IMR-90 (cell line): Measurements from ENCODE around the gene MYT1. TPM values are rescaled to one million over a fixed set of nuclear protein-coding genes. Genes with fewer than 3 reads are reported as not detected.

Experiments
- ATAC-seq: fragments of 200-7000 bp; cut with Tn5 transposase; 2 replicates; pipeline ENCODE4 v1.9.1; 2020; ENCODE audit warnings: low read depth, mild to moderate bottlenecking, moderate library complexity
- BruUV-seq: library from RNA; stranded (reverse); fragments of 400-500 nt; replicated peaks from 2 replicates; lab custom pipeline; 2021; lab: Mats Ljungman, UMichigan
- CTCF ChIA-PET: fragments of 300-600 bp; formaldehyde crosslinking; extraction: SDS; loops from one replicate; lab custom pipeline; 2021; ENCODE audit warnings: antibody characterized with exemption; lab: Yijun Ruan, JAX
- POLR2A ChIA-PET: fragments of 300-600 bp; sonication (Branson Sonifier 250); formaldehyde crosslinking; loops from one replicate; lab custom pipeline; 2022; ENCODE audit warnings: antibody characterized with exemption; ENCODE audit not compliant: unreplicated experiment; lab: Charles Lee
- DNase-seq: peaks from one replicate; pipeline ENCODE4 v3.0.0; 2013
- H2AFZ ChIP-seq: replicated peaks from 2 replicates; pipeline ENCODE3; 2013; ENCODE audit warnings: low read length, mild to moderate bottlenecking; ENCODE audit not compliant: poor library complexity
- H2AK5ac ChIP-seq: 2 replicates; pipeline ENCODE4 v1.6.1; 2013; ENCODE audit warnings: low read depth, low read length, inconsistent platforms
- H2AK9ac ChIP-seq: replicated peaks from 2 replicates; pipeline ENCODE3; 2013; ENCODE audit warnings: mild to moderate bottlenecking, low read depth, low read length, moderate library complexity; ENCODE audit not compliant: poor library complexity
- H2BK120ac ChIP-seq: 2 replicates; pipeline ENCODE4 v1.6.1; 2013; ENCODE audit warnings: low read depth, low read length, inconsistent platforms
- H2BK15ac ChIP-seq: 3 replicates; pipeline ENCODE4 v1.6.1; 2013; ENCODE audit warnings: low read depth, low read length, inconsistent platforms
- H2BK20ac ChIP-seq: 2 replicates; pipeline ENCODE4 v1.6.1; 2013; ENCODE audit warnings: low read depth, mild to moderate bottlenecking, inconsistent platforms, low read length, moderate library complexity
- H2BK5ac ChIP-seq: 2 replicates; pipeline ENCODE4 v1.6.1; 2013; ENCODE audit warnings: mild to moderate bottlenecking, low read depth, low read length, inconsistent platforms; ENCODE audit not compliant: poor library complexity, severe bottlenecking
- H3K14ac ChIP-seq: replicated peaks from 2 replicates; pipeline ENCODE4 v1.6.1; 2013; ENCODE audit warnings: low read depth, low read length, inconsistent platforms
- H3K18ac ChIP-seq: 2 replicates; pipeline ENCODE4 v1.6.1; 2013; ENCODE audit warnings: low read depth, low read length, control low read depth
- H3K23ac ChIP-seq: 2 replicates; pipeline ENCODE4 v1.6.1; 2013; ENCODE audit warnings: low read depth, low read length, inconsistent platforms
- H3K27ac ChIP-seq: 2 replicates; pipeline ENCODE4 v1.5.1; 2013; ENCODE audit warnings: mild to moderate bottlenecking, control low read depth, low read length; ENCODE audit not compliant: insufficient read depth
- H3K27me3 ChIP-seq: 2 replicates; pipeline ENCODE4 v1.6.1; 2013; ENCODE audit warnings: low read length; ENCODE audit not compliant: control insufficient read depth, insufficient read depth
- H3K36me3 ChIP-seq: 2 replicates; pipeline ENCODE4 v1.6.1; 2013; ENCODE audit warnings: low read length, mixed read lengths; ENCODE audit not compliant: control insufficient read depth, insufficient read depth
- H3K4ac ChIP-seq: 2 replicates; pipeline ENCODE4 v1.6.1; 2013; ENCODE audit warnings: low read depth, low read length, inconsistent platforms
- H3K4me1 ChIP-seq: 2 replicates; pipeline ENCODE4 v1.6.1; 2013; ENCODE audit warnings: low read length, mixed read lengths; ENCODE audit not compliant: control insufficient read depth, insufficient read depth
- H3K4me2 ChIP-seq: 2 replicates; pipeline ENCODE4 v1.6.1; 2013; ENCODE audit warnings: low read depth, mild to moderate bottlenecking, control low read depth, low read length, moderate library complexity
- H3K4me3 ChIP-seq: 2 replicates; pipeline ENCODE4 v1.5.1; 2013; ENCODE audit warnings: low read depth, mild to moderate bottlenecking, control low read depth, low read length, moderate library complexity; ENCODE audit not compliant: insufficient read depth
- H3K56ac ChIP-seq: 2 replicates; pipeline ENCODE4 v1.6.1; 2013; ENCODE audit warnings: low read length, inconsistent platforms; ENCODE audit not compliant: insufficient read depth; ENCODE audit errors: extremely low read depth
- H3K79me1 ChIP-seq, 2 experiments: 2 replicates each; pipeline ENCODE4 v1.6.1; 2013; ENCODE audit warnings: low read length in 2 of 2, inconsistent platforms in 1 of 2, low read depth in 1 of 2
- H3K9ac ChIP-seq: 2 replicates; pipeline ENCODE4 v1.6.1; 2013; ENCODE audit warnings: low read depth, low read length, control low read depth
- H3K9me1 ChIP-seq: 2 replicates; pipeline ENCODE4 v1.6.1; 2013; ENCODE audit warnings: low read length, inconsistent platforms; ENCODE audit not compliant: insufficient read depth
- H3K9me3 ChIP-seq: 2 replicates; pipeline ENCODE4 v1.6.1; 2013; ENCODE audit warnings: low read length; ENCODE audit not compliant: control insufficient read depth, insufficient read depth
- H4K20me1 ChIP-seq: 2 replicates; pipeline ENCODE4 v1.6.1; 2013; ENCODE audit warnings: low read length, inconsistent platforms; ENCODE audit not compliant: insufficient read depth
- H4K5ac ChIP-seq: 2 replicates; pipeline ENCODE4 v1.6.1; 2013; ENCODE audit warnings: mild to moderate bottlenecking, low read depth, low read length, control low read depth
- H4K8ac ChIP-seq, 2 experiments: 2 replicates each; pipeline ENCODE4 v1.6.1; 2013; ENCODE audit warnings: low read depth in 2 of 2, low read length in 2 of 2, control low read depth in 1 of 2, inconsistent platforms in 1 of 2
- H4K91ac ChIP-seq: 2 replicates; pipeline ENCODE4 v1.6.1; 2013; ENCODE audit warnings: low read depth, low read length, inconsistent platforms; ENCODE audit not compliant: insufficient read depth
- BHLHE40 ChIP-seq: fragments of 150-350 bp; IDR thresholded peaks from 2 replicates; pipeline ENCODE4 v1.6.1; 2016; ENCODE audit warnings: mild to moderate bottlenecking, low read depth, low read length
- CEBPB ChIP-seq: IDR thresholded peaks from 2 replicates; pipeline ENCODE4 v1.6.1; 2012; ENCODE audit warnings: low read depth, low read length, improper control_type of control experiment
- CHD1 ChIP-seq: IDR thresholded peaks from 2 replicates; pipeline ENCODE4 v1.6.1; 2012; ENCODE audit warnings: low read depth, low read length, improper control_type of control experiment
- RAD21 ChIP-seq: IDR thresholded peaks from 2 replicates; pipeline ENCODE4 v1.6.1; 2012; ENCODE audit warnings: low read length, improper control_type of control experiment
- RFX5 ChIP-seq: IDR thresholded peaks from 2 replicates; pipeline ENCODE4 v1.8.0; 2012; ENCODE audit warnings: low read depth, mild to moderate bottlenecking, low read length, moderate library complexity
- WGBS, 2 experiments: methylation state at CpG; one replicate each; pipeline versions ENCODE4 v1.1.5 to v1.1.7; 2013; ENCODE audit warnings: missing lambda C conversion rate in 2 of 2; ENCODE audit not compliant: insufficient read length in 1 of 2; ENCODE audit errors: extremely low coverage in 2 of 2; 5-methylcytosine and 5-hydroxymethylcytosine counted together
- dilution Hi-C: fragments of 300-500 bp; cut with HindIII; formaldehyde crosslinking; loops from one replicate; pipeline ENCODE4 v1.14.3; 2018; ENCODE audit warnings: low sequenced_read_pairs; ENCODE audit not compliant: unreplicated experiment
- in situ Hi-C: fragments of 300-500 bp; cut with MboI; formaldehyde crosslinking; loops from 3 replicates; pipeline ENCODE4 v1.14.3; 2019; ENCODE audit warnings: low sequenced_read_pairs, inconsistent platforms, mixed read lengths
- intact Hi-C: fragments of 100-400 bp; cut with micrococcal nuclease; formaldehyde crosslinking; loops from 2 replicates; pipeline ENCODE4 v1.10.0; 2022
- polyA plus RNA-seq, 3 experiments: library from polyadenylated mRNA; depleted of rRNA; stranded (reverse); fragments of >200 nt; gene quantifications; 2 replicates each; pipeline ENCODE4 v1.2.3, GENCODE V29; 2012; ENCODE audit warnings: low replicate concordance in 1 of 3
- total RNA-seq: library from RNA; depleted of rRNA; stranded (reverse); fragments of >200 nt; gene quantifications from 2 replicates; pipeline ENCODE4 v1.2.3, GENCODE V29; 2012
- TF ChIP-seq, protein P1 (sequence below): fragments of 150-350 bp; IDR thresholded peaks from 2 replicates; pipeline ENCODE4 v1.6.1; 2017; ENCODE audit warnings: mild to moderate bottlenecking, antibody characterized with exemption, low read length, low read depth
- TF ChIP-seq, protein P2 (sequence below): fragments of 150-350 bp; IDR thresholded peaks from 2 replicates; pipeline ENCODE4 v1.6.1; 2016; ENCODE audit warnings: low read depth, mild to moderate bottlenecking, low read length, moderate library complexity, borderline replicate concordance

MYT1 gene
- total and polyA plus RNA-seq, 2 of the 4 experiments (the other 2 are of a cell fraction): not detected

DNA sequence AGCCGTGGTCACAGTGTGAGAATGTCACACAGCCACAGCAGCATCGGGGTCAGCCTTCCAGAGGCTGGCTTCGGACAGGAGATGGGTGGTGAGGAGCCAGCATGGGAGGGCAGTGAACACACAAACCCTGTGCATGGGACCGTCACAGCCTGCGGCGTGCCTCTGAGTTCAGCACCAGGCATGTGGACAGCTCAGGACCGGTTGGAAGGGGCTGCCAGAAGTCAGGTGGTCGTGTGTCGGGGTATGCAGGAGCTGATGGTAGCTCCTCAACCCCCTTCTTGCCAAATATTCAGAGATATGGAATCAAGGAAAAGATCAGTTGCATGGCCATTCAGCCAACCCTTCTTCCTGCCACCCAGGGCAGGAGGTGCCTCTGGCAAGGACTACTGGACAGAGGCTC, 28.2 kb downstream of the MYT1 start:
- Histone ChIP-seq H3K4me3 (no peak overlapping the region), H2AK9ac (no peak overlapping the region), H3K9me3 (no peaks in the 10 kb centered on the region), H4K8ac (no peak overlapping the region), H3K18ac (no peak overlapping the region), H3K4me2 (no peak overlapping the region), H4K5ac (no peak overlapping the region), H2BK5ac (no peak overlapping the region), H3K56ac (no peak overlapping the region), H3K9ac (no peak overlapping the region), H3K27me3 (peaks cover 31% of the 10 kb centered on the region), H4K91ac (no peak overlapping the region), H4K20me1 (no peaks in the 10 kb centered on the region), H3K14ac (no peak overlapping the region), H3K4ac (no peak overlapping the region), H3K27ac (no peak overlapping the region), H2BK15ac (no peak overlapping the region), H2BK120ac (no peak overlapping the region), H2AK5ac (no peak overlapping the region), H2AFZ (no peak overlapping the region), H3K79me1 (no peaks in the 10 kb centered on the region), H2BK20ac (no peak overlapping the region), H3K9me1 (no peaks in the 10 kb centered on the region), H3K23ac (no peak overlapping the region), H3K4me1 (no peaks in the 10 kb centered on the region), H3K36me3 (no peaks in the 10 kb centered on the region)
- in situ Hi-C loops (no loop called here), intact Hi-C loops (no loop called here), dilution Hi-C loops (no loop called here)
- no peak for DNase-seq
- ATAC-seq: no peak
- TF ChIP-seq CEBPB (no peak), RAD21 (no peak), CHD1 (no peak), RFX5 (no peak), BHLHE40 (no peak)
- TF ChIP-seq, protein P1, sequence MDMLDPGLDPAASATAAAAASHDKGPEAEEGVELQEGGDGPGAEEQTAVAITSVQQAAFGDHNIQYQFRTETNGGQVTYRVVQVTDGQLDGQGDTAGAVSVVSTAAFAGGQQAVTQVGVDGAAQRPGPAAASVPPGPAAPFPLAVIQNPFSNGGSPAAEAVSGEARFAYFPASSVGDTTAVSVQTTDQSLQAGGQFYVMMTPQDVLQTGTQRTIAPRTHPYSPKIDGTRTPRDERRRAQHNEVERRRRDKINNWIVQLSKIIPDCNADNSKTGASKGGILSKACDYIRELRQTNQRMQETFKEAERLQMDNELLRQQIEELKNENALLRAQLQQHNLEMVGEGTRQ: no peak
- TF ChIP-seq, protein P2, sequence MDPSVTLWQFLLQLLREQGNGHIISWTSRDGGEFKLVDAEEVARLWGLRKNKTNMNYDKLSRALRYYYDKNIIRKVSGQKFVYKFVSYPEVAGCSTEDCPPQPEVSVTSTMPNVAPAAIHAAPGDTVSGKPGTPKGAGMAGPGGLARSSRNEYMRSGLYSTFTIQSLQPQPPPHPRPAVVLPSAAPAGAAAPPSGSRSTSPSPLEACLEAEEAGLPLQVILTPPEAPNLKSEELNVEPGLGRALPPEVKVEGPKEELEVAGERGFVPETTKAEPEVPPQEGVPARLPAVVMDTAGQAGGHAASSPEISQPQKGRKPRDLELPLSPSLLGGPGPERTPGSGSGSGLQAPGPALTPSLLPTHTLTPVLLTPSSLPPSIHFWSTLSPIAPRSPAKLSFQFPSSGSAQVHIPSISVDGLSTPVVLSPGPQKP: no peak
- POLR2A ChIA-PET: no interaction called here
- BruUV-seq: no TSS peak
- 11% methylated on average over 3 of the region's 9 CpGs; no CpG with 5 or more reads in 1 of the 2 experiments for WGBS, 2 experiments
- CTCF ChIA-PET: no interaction called here
